ENCODE measurements around the gene TPPP.

- TF ChIP-seq CTCF (IDR thresholded peaks at IDR 0.05; ENCODE audit: insufficient read depth, low read length, poor library complexity, severe bottlenecking) (no peak), EZH2phosphoT487 (conservative IDR thresholded peaks at IDR 0.05; ENCODE audit: low read length) (no peak)
These were observed 19.1 kb downstream of the TPPP start for GRCh38 chr5:673831-674629.
